GM12878 (cell line): ENCODE measurements around the gene TUBGCP3. TPM values are rescaled to one million over a fixed set of nuclear protein-coding genes. Genes with fewer than 3 reads are reported as not detected.

ENCODE experiments used
- ATAC-seq: fragments of 200-7000 bp; cut with Tn5 transposase; 3 replicates; pipeline ENCODE4 v1.9.1; 2020; ENCODE audit warnings: mild to moderate bottlenecking, moderate library complexity
- BruUV-seq: library from RNA; stranded (reverse); fragments of 400-500 nt; replicated peaks from 2 replicates; lab custom pipeline; 2021; lab: Mats Ljungman, UMichigan
- CTCF ChIA-PET: fragments of 300-600 bp; sonication (Branson Sonifier 250); formaldehyde crosslinking; extraction: SDS; loops from one replicate; lab custom pipeline; 2021; ENCODE audit warnings: inconsistent platforms; lab: Yijun Ruan, JAX
- POLR2A ChIA-PET: fragments of 350-600 bp; formaldehyde crosslinking; extraction: SDS; loops from one replicate; lab custom pipeline; 2021; ENCODE audit warnings: inconsistent platforms; lab: Charles Lee
- RAD21 ChIA-PET: fragments of 300-600 bp; sonication (Branson Sonifier 250); formaldehyde crosslinking; loops from one replicate; lab custom pipeline; 2023; ENCODE audit warnings: antibody characterized with exemption; ENCODE audit not compliant: unreplicated experiment; lab: Charles Lee
- SMC1A ChIA-PET: fragments of 300-600 bp; sonication (Branson Sonifier 250); formaldehyde crosslinking; loops from one replicate; lab custom pipeline; 2023; ENCODE audit not compliant: unreplicated experiment, uncharacterized antibody; lab: Charles Lee
- DNase-seq: peaks from one replicate; pipeline ENCODE4 v3.0.0-alpha.2; 2011; ENCODE audit warnings: low read depth, low spot score
- FAIRE-seq: peaks from 3 replicates; lab custom pipeline; 2011; peaks lifted over from hg19 to GRCh38; lab: Jason Lieb, UNC
- H2AFZ ChIP-seq: 2 replicates; pipeline ENCODE4 v1.6.0; 2011; ENCODE audit warnings: low read depth, low read length, control low read depth; ENCODE audit not compliant: control insufficient read depth
- H3K27ac ChIP-seq: 2 replicates; pipeline ENCODE4 v1.5.1; 2011; ENCODE audit warnings: control low read depth; ENCODE audit not compliant: control insufficient read depth, insufficient read depth
- H3K27me3 ChIP-seq, 2 experiments: replicated peaks in 1 of 2; 2 replicates each; pipeline versions ENCODE4 v1.6.0 to v1.6.1; 2011; ENCODE audit warnings: low read length in 1 of 2; ENCODE audit not compliant: control insufficient read depth in 2 of 2, insufficient read depth in 2 of 2
- H3K36me3 ChIP-seq, 2 experiments: 2 replicates each; pipeline ENCODE4 v1.5.1; 2011; ENCODE audit warnings: low read length in 1 of 2; ENCODE audit not compliant: control insufficient read depth in 2 of 2, insufficient read depth in 2 of 2
- H3K4me1 ChIP-seq: 2 replicates; pipeline ENCODE4 v1.6.1; 2011; ENCODE audit warnings: mild to moderate bottlenecking, low read length, moderate library complexity, mixed read lengths; ENCODE audit not compliant: control insufficient read depth, insufficient read depth
- H3K4me2 ChIP-seq: 2 replicates; pipeline ENCODE4 v1.6.0; 2011; ENCODE audit warnings: control low read depth; ENCODE audit not compliant: control insufficient read depth, insufficient read depth
- H3K4me3 ChIP-seq: fragments of 200-600 bp; sonication (generic); 2 replicates; pipeline ENCODE4 v1.5.1; 2016
- H3K79me2 ChIP-seq: 2 replicates; pipeline ENCODE4 v1.6.0; 2011; ENCODE audit warnings: low read length; ENCODE audit not compliant: control insufficient read depth, insufficient read depth
- H3K9ac ChIP-seq: 2 replicates; pipeline ENCODE4 v1.8.0; 2011; ENCODE audit warnings: low read length, control low read depth, mixed read lengths; ENCODE audit not compliant: control insufficient read depth, insufficient read depth
- H3K9me3 ChIP-seq: replicated peaks from 3 replicates; pipeline ENCODE4 v1.5.1; 2011; ENCODE audit warnings: mild to moderate bottlenecking, low read length; ENCODE audit not compliant: control insufficient read depth, insufficient read depth
- H4K20me1 ChIP-seq: 2 replicates; pipeline ENCODE4 v1.6.0; 2011; ENCODE audit not compliant: control insufficient read depth, insufficient read depth
- BCLAF1 ChIP-seq: fragments of 450-650 bp; IDR thresholded peaks from 2 replicates; pipeline ENCODE4 v1.6.1; 2017; ENCODE audit warnings: antibody characterized with exemption, mild to moderate bottlenecking, moderate library complexity
- CREM ChIP-seq: IDR thresholded peaks from 2 replicates; pipeline ENCODE4 v1.6.1; 2014; ENCODE audit warnings: antibody characterized with exemption, low read depth
- FOS ChIP-seq: IDR thresholded peaks from 3 replicates; pipeline ENCODE4 v1.6.1; 2011; ENCODE audit warnings: borderline replicate concordance; ENCODE audit not compliant: insufficient read length; ENCODE audit errors: extremely low read depth
- NBN ChIP-seq: fragments of 450-650 bp; IDR thresholded peaks from 2 replicates; pipeline ENCODE4 v1.6.1; 2016
- NRF1 ChIP-seq: conservative IDR thresholded peaks from 2 replicates; pipeline ENCODE4 v1.6.1; 2011; ENCODE audit warnings: mild to moderate bottlenecking, low read depth, low read length, improper control_type of control experiment
- SREBF2 ChIP-seq: IDR thresholded peaks from 2 replicates; pipeline ENCODE4 v1.6.1; 2012; ENCODE audit warnings: mild to moderate bottlenecking, low read length
- WGBS: methylation state at CpG from one replicate; pipeline ENCODE4 v1.1.6; 2016; ENCODE audit warnings: low lambda C conversion rate; ENCODE audit not compliant: insufficient replicate concordance, insufficient coverage; ENCODE audit errors: missing lambda C conversion rate; 5-methylcytosine and 5-hydroxymethylcytosine counted together
- in situ Hi-C: fragments of 300-500 bp; cut with MboI; formaldehyde crosslinking; loops from 9 replicates; pipeline ENCODE4 v1.14.3; 2018; ENCODE audit warnings: mixed read lengths
- intact Hi-C: fragments of 100-400 bp; cut with micrococcal nuclease; formaldehyde crosslinking; loops from one replicate; pipeline ENCODE4 v1.14.2; 2022; ENCODE audit not compliant: unreplicated experiment
- polyA plus RNA-seq, 11 experiments: library from polyadenylated mRNA; depleted of rRNA in 4 of 11; unstranded in 6 of 11; stranded (reverse) in 5 of 11; fragments of >200 nt; fragmentation: Nextera tagmentation in 4 of 11; fragmentation: Illumina TruSeq in 1 of 11; extraction: Ambion mirVana in 4 of 11; extraction: Trizol in 1 of 11; gene quantifications; 1 replicate in 1 of 11; 2 replicates in 10 of 11; pipeline versions ENCODE4 v1.2.1 to v1.2.3, GENCODE V29; 2011 to 2016; ENCODE audit warnings: inconsistent platforms in 2 of 11, missing spikeins in 2 of 11, low read depth in 1 of 11
- total RNA-seq, 4 experiments: library from RNA; depleted of rRNA in 3 of 4; stranded (reverse); fragments of >200 nt in 3 of 4; fragmentation: Illumina TruSeq in 1 of 4; extraction: Trizol in 1 of 4; gene quantifications; 2 replicates each; pipeline versions ENCODE4 v1.2.1 to v1.2.3, GENCODE V29; 2013 to 2021
- TF ChIP-seq, protein P1 (sequence below): fragments of 450-650 bp; IDR thresholded peaks from 2 replicates; pipeline ENCODE4 v1.6.1; 2018; ENCODE audit warnings: borderline replicate concordance, mild to moderate bottlenecking; ENCODE audit not compliant: partially characterized antibody
- TF ChIP-seq, protein P2 (sequence below): fragments of 450-650 bp; IDR thresholded peaks from 2 replicates; pipeline ENCODE4 v1.6.1; 2016; ENCODE audit warnings: mild to moderate bottlenecking
- TF ChIP-seq, protein P3 (sequence below): fragments of 450-650 bp; IDR thresholded peaks from 2 replicates; pipeline ENCODE4 v1.6.1; 2017; ENCODE audit warnings: mild to moderate bottlenecking, moderate library complexity

Gene TUBGCP3
- total and polyA plus RNA-seq, 10 of the 15 experiments (the other 5 are each of a cell fraction or from before 2014, with no cell fraction given), result 4.0 to 34.0 (median 22.6) TPM

- no peak for TF ChIP-seq BCLAF1
- TF ChIP-seq, protein P1, sequence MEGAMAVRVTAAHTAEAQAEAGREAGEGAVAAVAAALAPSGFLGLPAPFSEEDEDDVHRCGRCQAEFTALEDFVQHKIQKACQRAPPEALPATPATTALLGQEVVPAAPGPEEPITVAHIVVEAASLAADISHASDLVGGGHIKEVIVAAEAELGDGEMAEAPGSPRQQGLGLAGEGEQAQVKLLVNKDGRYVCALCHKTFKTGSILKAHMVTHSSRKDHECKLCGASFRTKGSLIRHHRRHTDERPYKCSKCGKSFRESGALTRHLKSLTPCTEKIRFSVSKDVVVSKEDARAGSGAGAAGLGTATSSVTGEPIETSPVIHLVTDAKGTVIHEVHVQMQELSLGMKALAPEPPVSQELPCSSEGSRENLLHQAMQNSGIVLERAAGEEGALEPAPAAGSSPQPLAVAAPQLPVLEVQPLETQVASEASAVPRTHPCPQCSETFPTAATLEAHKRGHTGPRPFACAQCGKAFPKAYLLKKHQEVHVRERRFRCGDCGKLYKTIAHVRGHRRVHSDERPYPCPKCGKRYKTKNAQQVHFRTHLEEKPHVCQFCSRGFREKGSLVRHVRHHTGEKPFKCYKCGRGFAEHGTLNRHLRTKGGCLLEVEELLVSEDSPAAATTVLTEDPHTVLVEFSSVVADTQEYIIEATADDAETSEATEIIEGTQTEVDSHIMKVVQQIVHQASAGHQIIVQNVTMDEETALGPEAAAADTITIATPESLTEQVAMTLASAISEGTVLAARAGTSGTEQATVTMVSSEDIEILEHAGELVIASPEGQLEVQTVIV, result no peak
- TF ChIP-seq, protein P2, sequence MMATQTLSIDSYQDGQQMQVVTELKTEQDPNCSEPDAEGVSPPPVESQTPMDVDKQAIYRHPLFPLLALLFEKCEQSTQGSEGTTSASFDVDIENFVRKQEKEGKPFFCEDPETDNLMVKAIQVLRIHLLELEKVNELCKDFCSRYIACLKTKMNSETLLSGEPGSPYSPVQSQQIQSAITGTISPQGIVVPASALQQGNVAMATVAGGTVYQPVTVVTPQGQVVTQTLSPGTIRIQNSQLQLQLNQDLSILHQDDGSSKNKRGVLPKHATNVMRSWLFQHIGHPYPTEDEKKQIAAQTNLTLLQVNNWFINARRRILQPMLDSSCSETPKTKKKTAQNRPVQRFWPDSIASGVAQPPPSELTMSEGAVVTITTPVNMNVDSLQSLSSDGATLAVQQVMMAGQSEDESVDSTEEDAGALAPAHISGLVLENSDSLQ, result no peak
These were observed 132.4 kb downstream of the TUBGCP3 start (continued) for GRCh38 chr13:112455476-112456059.

DNA sequence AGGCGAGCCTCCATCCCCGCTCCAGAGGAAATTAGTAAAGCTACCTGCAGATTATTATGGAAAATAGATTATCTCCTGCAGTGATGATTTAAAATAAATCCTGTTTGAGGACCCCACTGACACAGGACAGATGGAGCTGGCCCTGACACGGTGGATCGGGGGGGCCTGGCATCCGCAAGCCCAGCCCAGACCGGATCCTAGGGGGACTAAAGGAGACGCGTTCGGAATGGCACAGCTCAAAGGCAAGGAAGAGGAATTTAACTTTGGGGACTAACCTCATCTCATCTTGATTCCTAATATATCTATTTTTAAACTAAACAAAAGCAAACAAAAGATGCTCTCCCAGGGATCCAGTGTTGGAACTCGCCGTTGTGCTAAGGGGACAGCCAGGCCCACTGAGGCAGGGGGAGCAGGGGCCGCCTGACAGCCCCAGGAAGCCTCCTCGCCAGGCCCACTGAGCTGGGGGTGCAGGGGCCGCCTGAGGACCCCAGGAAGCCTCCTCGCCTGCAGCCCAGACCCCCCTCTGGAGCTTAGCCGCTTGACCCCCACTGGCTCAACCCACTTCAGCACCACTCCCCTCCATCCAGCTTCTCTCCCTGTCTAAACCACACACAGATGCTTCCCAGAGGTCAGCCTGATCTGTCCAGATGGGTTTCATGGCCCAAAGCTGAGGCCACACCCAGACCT lies 133.2 kb downstream of the TUBGCP3 start:
- FAIRE-seq (no peak), ATAC-seq (no peak), DNase-seq (no peak)
- H3K4me3 ChIP-seq, result no peak overlapping the region
- in situ Hi-C loops (no loop called here), intact Hi-C loops (no loop called here)
- ChIA-PET CTCF (no interaction called here), POLR2A (no interaction called here), RAD21 (no interaction called here), SMC1A (no interaction called here)
- no peaks in the 10 kb centered on the region for H3K36me3 ChIP-seq
- H4K20me1 ChIP-seq, result no peaks in the 10 kb centered on the region
- BruUV-seq, result no TSS peak
- H3K4me1 ChIP-seq, result no peaks in the 10 kb centered on the region
- H3K79me2 ChIP-seq, result no peaks in the 10 kb centered on the region
- no peak overlapping the region for H2AFZ ChIP-seq
- no peak overlapping the region for H3K27ac ChIP-seq
- no peaks in the 10 kb centered on the region for H3K9me3 ChIP-seq
- no peak overlapping the region for H3K9ac ChIP-seq
- 58% methylated on average over 16 of the region's 16 CpGs for WGBS
- no peaks in the 10 kb centered on the region for H3K27me3 ChIP-seq
- H3K4me2 ChIP-seq, result no peak overlapping the region
- TF ChIP-seq FOS, result no peak
- TF ChIP-seq NRF1, result no peak
- TF ChIP-seq SREBF2, result no peak
- no peak for TF ChIP-seq CREM
- TF ChIP-seq NBN, result no peak
- TF ChIP-seq, protein P3, sequence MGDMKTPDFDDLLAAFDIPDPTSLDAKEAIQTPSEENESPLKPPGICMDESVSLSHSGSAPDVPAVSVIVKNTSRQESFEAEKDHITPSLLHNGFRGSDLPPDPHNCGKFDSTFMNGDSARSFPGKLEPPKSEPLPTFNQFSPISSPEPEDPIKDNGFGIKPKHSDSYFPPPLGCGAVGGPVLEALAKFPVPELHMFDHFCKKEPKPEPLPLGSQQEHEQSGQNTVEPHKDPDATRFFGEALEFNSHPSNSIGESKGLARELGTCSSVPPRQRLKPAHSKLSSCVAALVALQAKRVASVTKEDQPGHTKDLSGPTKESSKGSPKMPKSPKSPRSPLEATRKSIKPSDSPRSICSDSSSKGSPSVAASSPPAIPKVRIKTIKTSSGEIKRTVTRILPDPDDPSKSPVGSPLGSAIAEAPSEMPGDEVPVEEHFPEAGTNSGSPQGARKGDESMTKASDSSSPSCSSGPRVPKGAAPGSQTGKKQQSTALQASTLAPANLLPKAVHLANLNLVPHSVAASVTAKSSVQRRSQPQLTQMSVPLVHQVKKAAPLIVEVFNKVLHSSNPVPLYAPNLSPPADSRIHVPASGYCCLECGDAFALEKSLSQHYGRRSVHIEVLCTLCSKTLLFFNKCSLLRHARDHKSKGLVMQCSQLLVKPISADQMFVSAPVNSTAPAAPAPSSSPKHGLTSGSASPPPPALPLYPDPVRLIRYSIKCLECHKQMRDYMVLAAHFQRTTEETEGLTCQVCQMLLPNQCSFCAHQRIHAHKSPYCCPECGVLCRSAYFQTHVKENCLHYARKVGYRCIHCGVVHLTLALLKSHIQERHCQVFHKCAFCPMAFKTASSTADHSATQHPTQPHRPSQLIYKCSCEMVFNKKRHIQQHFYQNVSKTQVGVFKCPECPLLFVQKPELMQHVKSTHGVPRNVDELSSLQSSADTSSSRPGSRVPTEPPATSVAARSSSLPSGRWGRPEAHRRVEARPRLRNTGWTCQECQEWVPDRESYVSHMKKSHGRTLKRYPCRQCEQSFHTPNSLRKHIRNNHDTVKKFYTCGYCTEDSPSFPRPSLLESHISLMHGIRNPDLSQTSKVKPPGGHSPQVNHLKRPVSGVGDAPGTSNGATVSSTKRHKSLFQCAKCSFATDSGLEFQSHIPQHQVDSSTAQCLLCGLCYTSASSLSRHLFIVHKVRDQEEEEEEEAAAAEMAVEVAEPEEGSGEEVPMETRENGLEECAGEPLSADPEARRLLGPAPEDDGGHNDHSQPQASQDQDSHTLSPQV, result no peak
